Body of pancreas (tissue), 4 donors: ENCODE data around the gene ABCA10.

Experiments used
- CTCF ChIP-seq, 7 experiments: fragments of 450-650 bp in 4 of 7; fragments of 200-600 bp in 3 of 7; sonication (generic) in 3 of 7; IDR thresholded peaks; one replicate each; pipeline ENCODE4 v1.5.1; 2016 to 2019; ENCODE audit warnings: antibody characterized with exemption in 7 of 7
- POLR2A ChIP-seq, 3 donors: fragments of 450-650 bp; IDR thresholded peaks; one replicate each; pipeline ENCODE4 v1.6.1; 2016; ENCODE audit warnings: antibody characterized with exemption in 3 of 3, mild to moderate bottlenecking in 2 of 3

- TF ChIP-seq CTCF (IDR thresholded peaks at IDR 0.05) (no peak), POLR2A (IDR thresholded peaks at IDR 0.05) (no peak)
Observed at GRCh38 chr17:69275751-69276150, 47.1 kb upstream of the ABCA10 start.
